Measurements from ENCODE around the gene RBMS3.

RBMS3 gene

GRCh38 chr3:29850641-29851040 is 569.8 kb downstream of the RBMS3 start:
- DNase-seq: no peak

DNA sequence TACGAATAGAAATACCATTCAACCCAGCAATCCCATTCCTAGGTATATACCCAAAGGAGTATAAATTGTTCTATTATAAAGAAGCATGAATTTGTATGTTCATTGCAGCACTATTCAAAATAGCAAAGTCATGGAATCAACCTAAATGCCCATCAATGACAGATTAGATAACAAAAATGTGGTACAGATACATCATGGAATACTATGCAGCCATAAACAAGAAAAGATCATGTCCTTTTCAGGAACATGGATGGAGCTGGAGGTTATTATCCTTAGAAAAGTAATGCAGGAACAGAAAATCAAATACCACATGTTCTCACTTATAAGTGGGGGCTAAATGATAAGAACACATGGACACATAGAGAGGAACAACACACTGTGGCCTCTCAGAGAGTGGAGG is 571.9 kb downstream of the RBMS3 start:
- DNase-seq: no peak

GRCh38 chr3:29853841-29854397 is 573.0 kb downstream of the RBMS3 start:
- DNase-seq: no peak

DNA sequence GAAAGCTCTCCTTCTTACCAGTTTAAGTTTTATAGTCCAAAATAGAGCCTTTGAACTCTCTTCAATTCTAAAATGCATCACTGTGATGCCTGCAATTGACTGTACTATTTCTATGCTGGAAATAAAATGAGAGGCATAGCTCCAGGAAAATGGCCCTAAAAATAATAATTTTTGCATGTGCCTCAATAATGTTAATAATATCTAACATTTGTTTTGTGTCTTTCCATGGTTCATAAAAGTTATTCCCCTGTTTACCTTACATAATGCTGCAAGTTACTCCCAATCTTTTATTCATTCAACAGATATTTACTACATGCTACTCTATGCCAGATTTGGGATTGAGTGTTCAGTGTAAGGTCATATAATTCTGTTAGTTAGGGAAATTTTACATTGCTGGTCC is 574.0 kb downstream of the RBMS3 start:
- no peak for DNase-seq

- DNase-seq: no peak
These were observed 578.9 kb downstream of the RBMS3 start for GRCh38 chr3:29859726-29860270.

- DNase-seq: no peak
These were observed 583.9 kb downstream of the RBMS3 start for GRCh38 chr3:29864809-29865208.

DNA sequence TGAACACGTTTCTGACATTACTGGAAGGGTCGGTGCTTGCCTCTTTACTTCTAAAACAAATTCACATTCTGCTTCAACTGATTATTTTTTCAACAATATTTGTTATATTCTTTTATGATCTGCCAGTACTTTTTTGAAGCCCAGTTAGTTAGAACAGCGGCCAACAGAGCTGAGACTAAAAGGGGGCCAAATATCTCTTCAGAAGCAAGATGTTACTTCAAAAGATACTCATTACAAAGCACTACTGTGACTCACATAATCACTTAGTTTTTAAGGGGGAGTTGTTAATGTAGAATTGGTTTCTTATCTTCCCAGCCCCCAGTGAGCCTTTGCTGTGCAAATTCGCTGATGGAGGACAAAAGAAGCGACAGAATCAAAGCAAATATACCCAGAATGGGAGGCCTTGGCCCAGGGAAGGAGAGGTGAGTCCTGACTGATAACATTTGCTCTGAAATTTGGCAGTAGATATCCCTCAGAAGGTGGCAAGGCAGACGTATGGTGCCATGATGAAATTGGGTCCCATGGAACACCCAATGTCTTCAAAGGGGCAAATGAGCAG is 587.8 kb downstream of the RBMS3 start:
- DNase-seq: no peak

DNA sequence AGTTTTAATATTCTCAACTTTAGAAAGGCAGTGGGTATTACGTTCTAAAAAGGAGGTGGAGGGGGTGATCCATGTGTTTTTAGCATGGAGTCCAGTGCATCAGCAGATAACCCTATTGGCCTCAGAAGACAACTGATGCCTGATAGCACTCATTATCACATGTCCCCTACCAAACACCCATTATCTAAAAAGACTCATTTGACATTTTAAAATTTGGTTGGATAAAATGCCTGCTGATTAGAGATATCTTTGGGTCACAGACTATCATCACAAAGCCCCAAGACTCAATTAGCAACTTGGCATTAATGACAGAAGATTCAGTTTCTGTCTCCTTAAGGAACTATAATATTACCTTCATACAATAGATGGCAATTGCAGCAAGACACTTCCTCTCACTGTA is 589.3 kb downstream of the RBMS3 start:
- DNase-seq: no peak

GRCh38 chr3:29871087-29871486 is 590.2 kb downstream of the RBMS3 start:
- no peak for DNase-seq

DNA sequence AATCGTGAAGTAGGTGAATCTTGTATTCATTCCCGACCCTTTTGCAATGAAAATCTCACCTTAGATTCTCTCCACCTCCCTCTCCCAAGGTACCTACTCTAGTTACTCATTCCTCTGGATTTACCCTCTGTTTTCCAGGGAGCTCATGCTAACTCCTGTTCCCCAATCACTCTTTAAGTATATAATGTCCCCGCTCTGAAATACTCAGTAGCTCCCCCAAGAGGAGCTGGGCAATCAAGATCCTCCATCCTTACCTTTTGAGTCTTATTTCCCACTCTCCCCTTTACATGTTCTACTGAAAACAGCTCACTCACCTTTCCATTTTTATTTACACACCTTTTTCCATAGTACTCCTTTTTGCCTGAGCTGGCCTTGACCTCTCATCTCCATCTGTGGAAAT is 599.9 kb downstream of the RBMS3 start:
- DNase-seq: no peak

GRCh38 chr3:29887451-29887850 is 606.6 kb downstream of the RBMS3 start:
- DNase-seq: no peak

- no peak for DNase-seq
These were observed 608.3 kb downstream of the RBMS3 start for GRCh38 chr3:29889215-29889614.

GRCh38 chr3:29890801-29891200 is 609.9 kb downstream of the RBMS3 start:
- no peak for DNase-seq

- no peak for DNase-seq
These were observed 612.2 kb downstream of the RBMS3 start for GRCh38 chr3:29892976-29893554.

DNA sequence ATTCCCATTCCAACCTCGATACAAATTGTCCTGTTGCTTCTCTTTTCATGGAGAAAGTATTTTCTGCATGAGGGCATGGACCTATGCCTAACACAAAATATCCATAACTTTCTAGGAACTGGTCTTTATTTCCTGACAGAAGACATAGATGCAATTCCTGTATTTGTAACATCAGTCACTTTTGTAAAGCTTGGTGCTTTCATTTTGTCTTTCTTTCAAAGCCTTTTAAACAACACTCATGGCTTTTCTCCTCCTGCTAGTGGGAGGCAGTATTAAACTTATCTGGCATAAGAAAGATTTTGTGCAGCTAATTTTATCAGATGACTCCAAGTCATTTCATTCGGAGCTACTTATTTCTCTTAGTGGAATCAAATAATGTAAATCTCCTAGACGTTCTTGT is 616.0 kb downstream of the RBMS3 start:
- no peak for DNase-seq

GRCh38 chr3:29898171-29898965 is 617.5 kb downstream of the RBMS3 start:
- no peak for DNase-seq

GRCh38 chr3:29899021-29899420 is 618.1 kb downstream of the RBMS3 start:
- no peak for DNase-seq

- DNase-seq: no peak
These were observed 620.2 kb downstream of the RBMS3 start for GRCh38 chr3:29901097-29901496.

DNA sequence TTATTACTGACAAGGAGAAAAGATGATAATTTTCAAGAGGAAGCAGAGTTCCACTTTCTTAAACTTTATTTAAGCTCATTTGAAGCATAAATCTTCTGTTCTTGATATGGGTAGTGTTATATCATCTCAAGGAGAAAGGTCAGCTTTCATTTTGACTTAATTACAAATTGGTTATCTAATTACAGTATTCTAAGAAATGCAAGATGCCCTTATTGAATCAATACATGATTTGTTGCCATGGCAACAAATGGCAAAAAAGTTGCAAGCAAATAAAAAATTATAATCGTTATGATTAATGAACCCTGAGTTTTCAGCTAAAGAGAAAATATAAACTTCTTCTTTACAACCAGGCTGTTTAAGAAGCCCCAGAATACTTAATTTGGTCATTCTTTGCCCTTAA is 622.7 kb downstream of the RBMS3 start:
- no peak for DNase-seq

DNA sequence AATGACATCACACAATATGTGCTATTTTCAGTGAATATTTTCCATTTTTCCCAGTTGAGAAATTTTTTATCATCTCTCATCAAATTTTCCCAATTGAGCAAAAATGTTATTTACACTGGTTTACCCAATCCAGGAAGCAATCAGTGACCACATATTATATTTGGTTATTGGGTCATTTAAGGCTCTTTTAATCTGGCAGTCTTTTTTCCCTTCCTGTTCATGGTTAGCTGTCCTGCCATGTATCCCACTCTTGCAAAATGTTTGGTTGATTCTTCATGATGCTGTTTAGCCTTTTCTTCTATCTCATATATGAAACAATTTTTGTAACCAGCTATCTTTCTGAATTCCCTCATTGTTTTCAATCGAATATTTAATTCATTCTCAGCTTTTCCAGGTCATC is 626.0 kb downstream of the RBMS3 start:
- DNase-seq: no peak

- no peak for DNase-seq
These were observed 631.9 kb downstream of the RBMS3 start for GRCh38 chr3:29912600-29913288.

DNA sequence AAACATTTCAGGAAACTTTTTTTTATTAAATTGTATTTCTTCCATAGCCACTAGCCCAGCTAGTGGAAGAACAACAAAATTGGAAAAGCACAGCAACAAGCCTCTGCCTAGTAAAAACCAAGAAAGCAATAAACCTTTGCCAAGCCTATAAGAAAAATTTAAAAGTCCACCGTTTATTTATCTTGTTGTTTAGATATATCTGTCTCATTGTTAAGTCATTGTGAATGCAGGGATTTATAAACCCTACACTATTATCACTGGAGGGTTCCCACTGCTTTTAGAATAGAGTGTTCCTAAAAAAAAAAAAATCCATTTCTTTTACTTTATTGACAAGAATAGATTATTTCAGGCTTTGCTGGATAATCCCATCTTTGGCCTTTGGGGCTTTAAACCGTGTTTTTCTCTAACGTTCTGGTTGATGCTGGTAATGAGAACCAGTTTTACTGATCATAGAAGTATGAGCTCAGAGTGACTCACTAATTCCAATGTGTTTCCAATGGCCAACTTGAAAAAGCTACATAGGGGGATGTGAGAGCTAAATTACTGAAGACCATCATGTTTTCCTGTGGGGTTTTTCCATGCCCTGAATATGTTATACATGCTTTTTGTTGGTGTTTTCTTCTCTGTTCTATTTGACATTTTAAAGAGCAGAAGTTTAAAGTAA is 634.1 kb downstream of the RBMS3 start:
- no peak for DNase-seq

DNA sequence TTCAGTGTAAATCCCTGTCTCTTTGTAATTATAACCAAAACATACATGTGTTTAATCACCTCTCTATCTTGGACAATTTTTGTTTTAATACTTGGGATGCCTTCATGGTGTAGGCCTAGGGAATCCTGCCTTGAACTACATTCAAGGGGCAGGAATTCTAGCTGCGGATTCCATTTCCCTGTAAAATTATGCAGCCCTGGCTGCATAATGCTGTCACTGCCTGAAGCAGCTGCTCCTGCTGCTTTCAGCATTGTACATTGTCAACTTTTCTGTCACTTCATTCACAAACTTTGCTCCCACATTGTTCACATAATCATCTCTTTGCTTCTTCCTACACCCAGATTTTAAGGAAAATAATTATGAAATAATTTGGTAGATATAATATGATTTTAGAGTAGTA is 638.7 kb downstream of the RBMS3 start:
- DNase-seq: no peak

Data from activated T-cell treated with anti-CD3 and anti-CD28 coated beads, Interleukin-2, amount 50 U/mL, for 48 hours (primary cell).